ENCODE results near the gene KSR2.

GRCh38 chr12:117680312-117680711 is 288.5 kb downstream of the KSR2 start:
- TF ChIP-seq CTCF (IDR thresholded peaks at IDR 0.05) (no peak), POLR2A (IDR thresholded peaks at IDR 0.05) (no peak)

Measured in testis (tissue), 2 donors.